HCT116 (cell line): ENCODE data around the gene WNT7B. TPM values are rescaled to one million over a fixed set of nuclear protein-coding genes. Genes with fewer than 3 reads are reported as not detected.

ENCODE experiments used
- ATAC-seq: fragments of 200-7000 bp; cut with Tn5 transposase; 2 replicates; pipeline ENCODE4 v1.9.1; 2020; ENCODE audit warnings: mild to moderate bottlenecking, moderate library complexity
- BruUV-seq: library from RNA; stranded (reverse); fragments of 400-500 nt; replicated peaks from 2 replicates; lab custom pipeline; 2021; lab: Mats Ljungman, UMichigan
- CTCF ChIA-PET: fragments of 300-600 bp; sonication (Branson Sonifier 250); formaldehyde crosslinking; loops from one replicate; lab custom pipeline; 2021; ENCODE audit warnings: antibody characterized with exemption; lab: Charles Lee
- POLR2A ChIA-PET: fragments of 300-600, 350-600 bp; sonication (Branson Sonifier 250); formaldehyde crosslinking; loops from one replicate; lab custom pipeline; 2021; ENCODE audit warnings: antibody characterized with exemption; lab: Charles Lee
- RAD21 ChIA-PET, 2 experiments: fragments of 300-600 bp; sonication (Branson Sonifier 250); formaldehyde crosslinking; loops; one replicate each; lab custom pipeline; 2023; ENCODE audit warnings: low total read pairs in 2 of 2; ENCODE audit not compliant: uncharacterized antibody in 2 of 2, unreplicated experiment in 2 of 2, low non-redundant PET in 1 of 2; lab: Charles Lee
- DNase-seq: peaks from one replicate; pipeline ENCODE4 v3.0.0-alpha.2; 2010; ENCODE audit warnings: low read depth, low spot score
- H2AFZ ChIP-seq: fragments of 200-600 bp; shearing (Covaris generic), sonication (generic); 2 replicates; pipeline ENCODE4 v1.6.1; 2017; ENCODE audit warnings: low read depth, mixed run types, mixed read lengths, antibody characterized with exemption, low read length; ENCODE audit not compliant: poor library complexity, severe bottlenecking
- H3K27ac ChIP-seq: 2 replicates; pipeline ENCODE4 v1.5.1; 2012; ENCODE audit warnings: low read depth, low read length
- H3K27me3 ChIP-seq: fragments of 200-600 bp; sonication (generic); 2 replicates; pipeline ENCODE4 v1.6.1; 2016; ENCODE audit warnings: mixed run types, low read length, mixed read lengths; ENCODE audit not compliant: insufficient read depth
- H3K36me3 ChIP-seq, 2 experiments: fragments of 200-500 bp in 1 of 2; fragments of 200-600 bp in 1 of 2; sonication (Bioruptor generic) in 1 of 2; sonication (generic) in 1 of 2; 2 replicates each; pipeline versions ENCODE4 v1.5.1 to v1.6.1; 2014 to 2016; ENCODE audit warnings: low read length in 2 of 2, inconsistent platforms in 1 of 2, mixed read lengths in 1 of 2, mixed run types in 1 of 2; ENCODE audit not compliant: insufficient read depth in 2 of 2, control insufficient read depth in 1 of 2
- H3K4me1 ChIP-seq, 2 experiments: fragments of 200-600 bp in 1 of 2; sonication (generic) in 1 of 2; 2 replicates each; pipeline versions ENCODE4 v1.5.1 to v1.6.1; 2012 to 2017; ENCODE audit warnings: low read length in 2 of 2, inconsistent platforms in 1 of 2, mild to moderate bottlenecking in 1 of 2, mixed read lengths in 1 of 2, mixed run types in 1 of 2, moderate library complexity in 1 of 2; ENCODE audit not compliant: insufficient read depth in 2 of 2, control insufficient read depth in 1 of 2
- H3K4me2 ChIP-seq: fragments of 200-600 bp; sonication (generic); 2 replicates; pipeline ENCODE4 v1.6.1; 2017; ENCODE audit warnings: mixed run types, low read length, mixed read lengths
- H3K4me3 ChIP-seq, 2 experiments: fragments of 200-600 bp in 1 of 2; sonication (generic) in 1 of 2; replicated peaks in 1 of 2; 2 replicates each; pipeline ENCODE4 v1.5.1; 2011 to 2016; ENCODE audit warnings: low read length in 2 of 2, control low read depth in 1 of 2, low read depth in 1 of 2, mild to moderate bottlenecking in 1 of 2, mixed read lengths in 1 of 2, mixed run types in 1 of 2
- H3K79me2 ChIP-seq: fragments of 200-600 bp; sonication (generic); 2 replicates; pipeline ENCODE4 v1.6.1; 2017; ENCODE audit warnings: mild to moderate bottlenecking, mixed run types, low read length, moderate library complexity, mixed read lengths; ENCODE audit not compliant: insufficient read depth
- H3K9ac ChIP-seq: fragments of 200-600 bp; sonication (generic); 2 replicates; pipeline ENCODE4 v1.6.1; 2016; ENCODE audit warnings: low read length, mixed read lengths
- H3K9me2 ChIP-seq: fragments of 200-600 bp; sonication (generic), shearing (Covaris generic); 2 replicates; pipeline ENCODE4 v1.6.1; 2017; ENCODE audit warnings: mixed run types, mild to moderate bottlenecking, moderate library complexity; ENCODE audit not compliant: insufficient read depth
- H3K9me3 ChIP-seq, 2 experiments: fragments of 200-500 bp in 1 of 2; fragments of 200-600 bp in 1 of 2; sonication (Bioruptor generic) in 1 of 2; sonication (generic) in 1 of 2; 2 replicates each; pipeline ENCODE4 v1.6.1; 2014 to 2017; ENCODE audit warnings: low read length in 2 of 2, mixed read lengths in 2 of 2, inconsistent platforms in 1 of 2, low read depth in 1 of 2, mild to moderate bottlenecking in 1 of 2, mixed run types in 1 of 2, moderate library complexity in 1 of 2; ENCODE audit not compliant: control insufficient read depth in 1 of 2, insufficient read depth in 1 of 2
- H4K20me1 ChIP-seq: fragments of 200-600 bp; sonication (generic), shearing (Covaris generic); 2 replicates; pipeline ENCODE4 v1.6.1; 2017; ENCODE audit warnings: mixed run types, mild to moderate bottlenecking, moderate library complexity; ENCODE audit not compliant: insufficient read depth
- ATF3 ChIP-seq: IDR thresholded peaks from 2 replicates; pipeline ENCODE4 v1.6.1; 2012
- CBX3 ChIP-seq: IDR thresholded peaks from 2 replicates; pipeline ENCODE4 v1.6.1; 2012; ENCODE audit warnings: low read depth
- CEBPB ChIP-seq: IDR thresholded peaks from 2 replicates; pipeline ENCODE4 v1.6.1; 2012; ENCODE audit warnings: low read depth
- EGR1 ChIP-seq: IDR thresholded peaks from 2 replicates; pipeline ENCODE4 v1.6.1; 2012; ENCODE audit warnings: low read depth
- EZH2 ChIP-seq: fragments of 200-600 bp; sonication (generic); IDR thresholded peaks from 2 replicates; pipeline ENCODE4 v1.6.1; 2017; ENCODE audit warnings: antibody characterized with exemption, mixed run types
- POLR2A ChIP-seq: IDR thresholded peaks from 2 replicates; pipeline ENCODE4 v1.7.0; 2011; ENCODE audit warnings: borderline replicate concordance; ENCODE audit not compliant: insufficient read depth, insufficient read length; ENCODE audit errors: extremely low read depth
- SIN3A ChIP-seq: IDR thresholded peaks from 2 replicates; pipeline ENCODE4 v1.6.1; 2012; ENCODE audit warnings: low read depth
- SP1 ChIP-seq: IDR thresholded peaks from 2 replicates; pipeline ENCODE4 v1.6.1; 2012; ENCODE audit warnings: low read depth
- TCF7L2 ChIP-seq: IDR thresholded peaks from 2 replicates; pipeline ENCODE4 v1.7.0; 2011; ENCODE audit warnings: borderline replicate concordance, inconsistent platforms; ENCODE audit not compliant: insufficient read depth, insufficient read length; ENCODE audit errors: extremely low read depth
- ZNF274 ChIP-seq: fragments of 200-500 bp; sonication (Bioruptor generic); IDR thresholded peaks from 2 replicates; pipeline ENCODE4 v1.6.1; 2014; ENCODE audit warnings: mild to moderate bottlenecking, low read depth, low read length, inconsistent platforms
- intact Hi-C: fragments of 100-400 bp; cut with micrococcal nuclease; formaldehyde crosslinking; loops from 2 replicates; pipeline ENCODE4 v1.10.0; 2022
- total RNA-seq: library from RNA; stranded (reverse); gene quantifications from one replicate; pipeline ENCODE4 v1.2.1, GENCODE V29; 2021; ENCODE audit not compliant: unreplicated experiment

Gene WNT7B
- total RNA-seq, 1 experiment from 2014 or later, result 10.5 TPM

GRCh38 chr22:45877651-45878050 is 99.3 kb downstream of the WNT7B start:
- Histone ChIP-seq H3K4me3 (no peak overlapping the region), H2AFZ (no peak overlapping the region), H3K27me3 (no peaks in the 10 kb centered on the region), H3K4me2 (no peak overlapping the region), H4K20me1 (no peaks in the 10 kb centered on the region), H3K9ac (no peak overlapping the region), H3K27ac (no peak overlapping the region), H3K79me2 (no peaks in the 10 kb centered on the region), H3K9me2 (0 out of 2 replicates have a peak, but pooled peaks cover 3% of the 10 kb centered on the region), H3K9me3 (peaks cover 0 to 7% of the 10 kb centered on the region in 2 experiments; a peak in 1 of 4 replicates), H3K4me1 (peaks cover 4 to 14% of the 10 kb centered on the region in 2 experiments), H3K36me3 (no peaks in the 10 kb centered on the region)
- TF ChIP-seq CEBPB, result no peak
- TF ChIP-seq EZH2, result no peak
- no peak for TF ChIP-seq ZNF274
- TF ChIP-seq EGR1, result no peak
- no peak for TF ChIP-seq SP1
- TF ChIP-seq ATF3, result no peak
- TF ChIP-seq POLR2A, result no peak
- TF ChIP-seq TCF7L2, result no peak
- no peak for TF ChIP-seq SIN3A
- ChIA-PET POLR2A (no interaction called here), RAD21 (no interaction called here), CTCF (no interaction called here)
- BruUV-seq, result no TSS peak
- ATAC-seq (no peak), DNase-seq (no peak)
- intact Hi-C loops, result no loop called here

GRCh38 chr22:45877036-45877380 is 100.0 kb downstream of the WNT7B start:
- ATAC-seq, result no peak
- no peak overlapping the region for H3K27ac ChIP-seq
- ChIA-PET POLR2A (interaction anchor here (0.7 kb wide), 1 partner anchor 235 kb away, joined by 4 read pairs; no protein-coding TSS in a partner anchor), CTCF (no interaction called here), RAD21 (no interaction called here)
- no peak overlapping the region for H3K4me2 ChIP-seq
- TF ChIP-seq POLR2A (no peak), CBX3 (no peak)
- H3K4me1 ChIP-seq, result peaks cover 0 to 8% of the 10 kb centered on the region in 2 experiments
- no peak overlapping the region for H2AFZ ChIP-seq
- no peaks in the 10 kb centered on the region for H3K36me3 ChIP-seq
- BruUV-seq, result no TSS peak
- H3K4me3 ChIP-seq, result no peak overlapping the region
- 0 out of 2 replicates have a peak, but pooled peaks cover 3% of the 10 kb centered on the region for H3K9me2 ChIP-seq
- DNase-seq, result no peak
- H3K79me2 ChIP-seq, result no peaks in the 10 kb centered on the region
- no peak overlapping the region for H3K9ac ChIP-seq
- peaks cover 0 to 7% of the 10 kb centered on the region in 2 experiments; a peak in 1 of 4 replicates for H3K9me3 ChIP-seq
- intact Hi-C loops, result no loop called here
- no peaks in the 10 kb centered on the region for H3K27me3 ChIP-seq
- H4K20me1 ChIP-seq, result no peaks in the 10 kb centered on the region
